ENCODE data around the gene MEP1A.
"Not testable (repeated sequence)": the region's sequence is repeated elsewhere in the genome, so short reads cannot be mapped to it uniquely, and the experiment has no call there.

The MEP1A gene

DNA sequence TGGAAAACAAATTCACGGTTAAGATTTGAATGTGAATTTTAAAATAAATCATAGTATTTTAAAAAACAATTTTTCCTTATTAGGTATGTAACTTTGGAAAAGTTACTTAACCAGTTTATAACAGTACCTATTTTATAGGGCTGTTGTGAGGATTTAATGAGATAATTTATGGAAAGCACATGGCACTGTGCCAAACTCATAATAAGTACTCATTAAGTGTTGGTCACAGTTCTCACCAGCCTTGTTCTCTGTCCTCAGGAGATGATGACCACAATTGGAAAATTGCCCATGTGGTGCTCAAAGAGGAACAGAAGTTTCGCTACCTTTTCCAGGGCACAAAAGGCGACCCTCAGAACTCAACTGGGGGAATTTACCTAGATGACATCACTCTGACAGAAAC lies 39.6 kb downstream of the MEP1A start:
- no peak for DNase-seq (ENCODE audit: low read depth, low spot score)

DNA sequence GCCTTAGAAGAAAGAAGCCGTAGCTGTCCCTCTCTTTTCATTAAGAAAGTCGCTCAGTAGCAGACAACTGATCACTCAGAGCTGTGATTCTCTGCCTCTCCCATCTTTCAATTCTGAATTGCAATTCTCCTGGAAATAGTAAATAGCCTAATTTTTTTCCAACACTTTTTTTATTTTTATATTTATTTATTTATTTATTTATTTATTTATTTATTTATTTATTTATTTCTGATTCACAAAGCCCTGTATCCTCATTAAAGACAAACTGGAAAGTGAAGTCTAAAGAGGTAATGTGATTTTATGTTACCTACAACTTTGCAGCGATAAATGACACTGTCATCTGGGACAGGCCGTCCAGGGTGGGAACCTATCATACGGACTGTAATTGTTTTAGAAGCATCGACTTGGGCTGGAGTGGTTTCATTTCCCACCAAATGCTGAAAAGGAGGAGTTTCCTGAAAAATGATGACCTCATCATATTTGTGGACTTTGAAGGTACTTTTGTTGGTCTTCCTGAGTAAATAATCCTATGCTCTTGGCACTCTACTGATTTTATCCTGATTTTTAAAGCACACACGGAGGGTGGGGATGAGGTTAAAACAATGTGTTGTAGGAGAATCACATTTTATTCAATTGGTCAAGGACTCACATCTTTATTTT lies 41.2 kb downstream of the MEP1A start:
- not testable (repeated sequence) for DNase-seq (ENCODE audit: low read depth, low spot score)

DNA sequence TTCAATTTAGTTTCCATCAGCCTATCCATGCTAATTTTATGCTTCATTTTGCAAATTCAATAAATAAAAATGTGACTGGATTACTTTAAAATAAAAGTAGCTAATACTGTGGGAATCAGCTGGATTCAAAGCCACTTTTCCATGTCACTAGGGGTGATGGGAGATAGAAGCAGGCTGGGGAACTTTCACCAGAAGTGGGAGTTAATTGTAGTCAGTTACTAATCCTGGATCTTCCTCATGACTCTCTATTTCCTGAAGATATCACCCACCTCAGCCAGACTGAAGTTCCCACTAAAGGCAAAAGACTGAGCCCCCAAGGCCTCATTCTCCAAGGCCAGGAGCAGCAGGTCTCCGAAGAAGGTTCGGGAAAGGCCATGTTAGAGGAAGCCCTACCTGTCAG lies 41.8 kb downstream of the MEP1A start:
- not testable (repeated sequence) for DNase-seq (ENCODE audit: low read depth, low spot score)

DNA sequence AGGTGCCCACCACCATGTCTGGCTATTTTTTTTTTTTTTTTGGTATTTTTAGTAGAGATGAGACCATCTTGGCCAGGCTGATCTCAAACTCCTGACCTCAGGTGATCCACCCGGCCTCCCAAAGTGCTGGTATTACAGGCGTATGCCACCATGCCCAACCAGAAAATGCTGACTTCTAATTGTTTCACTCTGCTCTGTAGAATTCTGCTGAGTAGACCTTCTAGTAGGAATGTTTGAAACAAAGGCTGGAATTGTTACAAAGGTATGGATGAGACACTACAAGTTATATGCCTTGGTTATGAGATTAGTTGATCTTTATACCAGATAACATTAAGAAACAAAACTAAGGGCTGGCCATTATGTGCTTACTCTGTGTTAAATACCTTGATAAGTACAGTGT lies 44.8 kb downstream of the MEP1A start:
- DNase-seq (ENCODE audit: low read depth, low spot score), result no peak

DNA sequence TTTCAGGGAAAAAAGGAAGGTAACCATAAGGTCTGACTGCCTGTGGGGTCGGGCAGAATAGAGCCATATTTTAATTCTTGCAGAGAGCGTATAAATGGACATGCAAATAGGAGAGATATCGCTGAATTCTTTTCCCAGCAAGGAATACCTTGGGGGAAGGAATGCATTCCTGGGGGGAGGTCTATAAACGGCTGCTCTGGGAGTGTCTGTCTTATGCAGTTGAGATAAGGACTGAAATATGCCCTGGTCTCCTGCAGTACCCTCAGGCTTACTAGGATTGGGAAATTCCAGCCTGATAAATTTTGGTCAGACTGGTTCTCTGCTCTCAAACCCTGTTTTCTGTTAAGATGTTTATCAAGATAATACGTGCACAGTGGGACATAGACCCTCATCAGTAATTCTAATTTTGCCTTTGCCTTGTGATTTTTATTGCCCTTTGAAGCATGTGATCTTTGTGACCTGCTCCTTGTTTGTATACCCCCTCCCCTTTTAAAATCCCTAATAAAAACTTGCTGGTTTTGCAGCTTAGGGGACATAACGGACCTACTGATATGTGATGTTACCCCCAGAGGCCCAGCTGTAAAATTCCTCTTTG lies 49.2 kb downstream of the MEP1A start:
- not testable (repeated sequence) for DNase-seq (ENCODE audit: low read depth, low spot score)

DNA sequence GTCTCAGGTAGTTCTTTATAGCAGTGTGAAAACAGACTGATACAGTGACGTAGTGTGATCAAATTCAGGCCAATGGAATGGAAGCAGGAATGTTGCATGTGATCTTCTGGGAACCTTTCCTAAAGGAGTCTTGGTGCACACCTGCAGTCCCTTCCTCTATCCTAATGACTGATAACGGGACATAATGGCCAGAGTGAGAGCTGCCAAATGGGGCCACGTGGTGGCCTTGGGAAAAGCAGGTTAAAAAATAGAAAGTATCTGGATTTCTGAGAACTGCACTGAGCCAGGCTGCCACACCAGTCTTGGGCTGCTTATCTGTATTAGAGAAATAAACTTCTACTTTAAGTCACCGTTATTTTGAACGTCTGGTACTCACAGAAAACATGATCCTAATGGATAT lies 51.9 kb downstream of the MEP1A start:
- no peak for DNase-seq (ENCODE audit: low read depth, low spot score)

DNA sequence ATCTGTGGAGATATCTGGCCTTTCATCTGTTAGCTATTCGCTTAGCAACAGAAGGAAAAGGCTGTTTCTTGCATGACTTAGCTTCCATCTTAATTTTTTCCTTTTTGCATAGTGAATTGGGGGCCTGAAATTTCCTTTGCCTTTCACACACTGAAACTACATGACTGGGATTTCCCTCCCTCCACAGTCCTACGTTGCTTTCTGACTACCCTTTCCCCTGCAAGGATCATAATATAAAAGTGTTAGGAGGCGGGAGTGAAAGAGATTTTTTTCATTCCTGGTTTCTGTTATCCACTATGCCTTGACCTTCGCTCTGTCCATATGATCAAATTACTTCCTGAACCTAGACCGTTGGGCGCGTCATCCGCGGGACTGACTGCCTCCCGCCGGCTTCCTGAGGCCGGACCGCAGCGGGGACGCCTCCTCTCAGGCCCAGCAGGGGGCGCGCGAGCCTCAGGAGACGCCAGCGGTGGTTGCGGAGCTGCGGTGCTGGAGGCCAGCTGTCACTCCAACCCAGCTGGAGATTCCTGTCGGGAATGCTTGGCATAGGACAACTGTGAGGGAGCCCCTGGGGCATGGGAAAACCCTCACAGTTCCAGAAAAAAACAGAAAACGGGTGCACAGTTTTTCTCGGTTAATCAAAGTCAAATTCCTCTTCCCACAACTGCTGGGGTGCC lies 55.6 kb downstream of the MEP1A start:
- no peak for DNase-seq (ENCODE audit: low read depth, low spot score)

DNA sequence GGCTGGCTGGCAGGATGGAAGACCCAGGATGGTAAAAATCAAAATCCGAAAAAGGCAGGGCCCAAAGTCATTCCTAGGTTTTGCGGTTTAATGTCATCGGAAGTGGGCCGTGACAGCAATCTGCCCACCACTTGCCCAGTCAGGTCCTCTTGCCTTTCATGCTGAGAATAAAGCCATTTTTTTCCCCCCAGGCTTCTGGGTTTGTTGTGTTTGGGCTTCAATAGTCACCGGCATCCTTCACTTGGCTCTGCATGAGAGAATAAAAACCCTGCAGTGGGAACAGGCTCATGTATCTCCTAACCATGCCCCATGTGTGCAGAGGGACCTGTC lies 56.1 kb downstream of the MEP1A start:
- no peak for DNase-seq (ENCODE audit: low read depth, low spot score)

DNA sequence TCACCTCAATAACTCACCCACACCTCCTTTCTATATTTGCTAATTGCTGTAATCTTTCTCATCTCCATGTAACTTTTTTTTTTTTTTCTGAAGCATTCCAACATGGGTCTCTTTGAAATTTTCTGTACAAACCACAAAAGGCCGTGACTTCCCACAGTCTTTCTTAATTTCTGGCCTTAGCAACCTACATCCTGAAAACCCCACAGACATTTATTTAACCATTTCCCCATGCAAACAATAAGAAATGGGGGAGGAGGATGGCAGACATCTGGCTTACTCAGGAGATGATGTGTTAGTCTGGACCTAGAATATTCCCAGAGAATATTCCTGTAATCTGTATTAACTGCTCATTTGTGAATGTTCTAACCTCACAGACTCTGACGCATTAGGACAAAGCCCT lies 57.6 kb downstream of the MEP1A start:
- DNase-seq (ENCODE audit: low read depth, low spot score), result no peak

DNA sequence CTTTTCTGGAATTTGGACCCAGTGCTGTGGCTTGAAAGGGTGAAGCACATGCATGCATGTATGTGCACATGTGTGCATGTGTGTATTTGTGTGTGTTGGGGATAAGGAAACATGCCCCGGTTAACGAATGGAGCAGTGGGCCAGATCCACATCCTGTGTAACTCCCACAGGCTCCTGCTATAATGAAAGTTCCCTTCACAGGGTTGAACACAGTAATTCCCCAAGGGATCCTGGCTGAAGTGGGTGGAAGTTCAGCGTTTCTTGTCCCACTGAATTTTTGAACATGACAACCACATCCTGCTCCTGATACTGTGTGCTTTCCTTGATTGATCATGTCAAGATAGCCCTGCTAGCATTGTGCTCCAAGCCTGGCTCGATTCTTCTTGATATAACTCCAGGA lies 58.4 kb downstream of the MEP1A start:
- DNase-seq (ENCODE audit: low read depth, low spot score), result not testable (repeated sequence)

DNA sequence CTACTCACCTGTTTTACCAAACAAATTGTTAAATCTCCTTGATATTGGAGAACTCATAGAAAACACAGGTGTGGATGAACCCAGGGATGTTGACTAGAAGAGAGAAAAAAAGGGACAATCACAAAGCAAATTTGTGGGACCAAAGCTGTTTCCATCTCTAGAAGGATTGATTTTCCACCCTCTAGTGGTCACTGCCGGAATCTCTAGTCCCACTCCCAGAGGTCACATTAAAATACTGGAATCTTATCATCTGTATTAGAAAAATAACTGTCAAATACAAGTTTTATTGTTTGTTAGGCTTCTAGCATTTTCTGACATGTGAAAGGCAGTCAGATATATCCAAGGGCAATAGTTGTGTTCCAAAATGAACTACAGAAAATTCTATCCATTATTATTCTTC lies 62.8 kb downstream of the MEP1A start:
- not testable (repeated sequence) for DNase-seq (ENCODE audit: low read depth, low spot score)

DNA sequence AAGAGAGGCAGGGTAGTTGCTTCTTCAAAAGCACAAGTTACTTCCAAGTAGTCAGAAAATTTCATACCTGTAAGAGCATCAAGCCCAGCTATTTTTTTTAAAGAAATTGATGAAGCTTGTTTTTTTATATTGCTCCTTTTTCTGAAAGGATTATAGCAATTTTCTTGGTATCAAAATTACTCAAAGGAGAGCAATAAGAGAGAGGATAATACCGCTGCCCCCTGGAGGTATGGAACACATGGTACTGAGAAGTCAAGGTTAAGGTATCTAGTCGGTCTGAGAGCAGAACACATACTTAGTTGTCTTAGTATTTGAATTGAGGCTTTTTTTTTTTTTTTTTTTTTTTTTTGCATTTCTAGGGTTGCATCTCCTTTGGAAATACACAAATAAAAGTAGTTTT lies 69.2 kb downstream of the MEP1A start:
- DNase-seq (ENCODE audit: low read depth, low spot score), result no peak

DNA sequence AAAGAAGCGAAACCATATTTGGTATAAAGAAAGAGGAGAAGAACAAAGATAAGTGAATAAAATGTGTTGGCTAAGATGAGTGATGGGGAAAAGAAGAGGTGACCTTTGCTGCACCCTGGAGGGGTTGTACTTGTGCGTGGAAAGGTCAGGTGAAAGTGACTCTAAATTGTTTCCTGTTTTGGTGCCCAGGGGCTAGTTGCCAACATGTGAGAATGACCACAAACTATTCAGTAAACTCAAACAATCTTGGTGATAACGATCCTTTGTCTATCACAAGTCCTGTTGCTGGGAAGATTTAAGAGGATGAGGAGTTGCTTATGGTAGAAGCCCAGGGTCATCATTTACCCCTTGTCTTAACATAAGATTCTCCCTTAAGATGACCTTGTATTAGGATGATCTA lies 70.6 kb downstream of the MEP1A start:
- DNase-seq (ENCODE audit: low read depth, low spot score), result no peak

DNA sequence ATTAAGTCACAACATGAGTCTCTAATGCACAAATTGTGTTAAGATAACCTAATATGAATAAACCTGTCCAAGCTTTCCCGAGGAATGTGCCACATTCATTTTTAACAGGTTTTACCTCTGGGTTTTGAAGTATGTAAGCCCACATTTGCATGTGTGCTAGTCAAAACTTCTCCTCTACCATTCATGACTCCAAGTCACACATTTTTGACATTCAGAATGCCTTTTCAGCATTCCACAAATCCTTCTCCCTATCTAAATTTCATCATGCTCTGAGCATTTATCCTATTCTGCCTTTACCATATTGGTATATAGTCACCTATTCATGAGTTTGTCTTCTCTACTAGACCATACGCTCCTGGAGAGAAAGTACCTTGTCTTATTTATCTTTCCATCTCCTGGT lies 72.0 kb downstream of the MEP1A start:
- no peak for DNase-seq (ENCODE audit: low read depth, low spot score)

DNA sequence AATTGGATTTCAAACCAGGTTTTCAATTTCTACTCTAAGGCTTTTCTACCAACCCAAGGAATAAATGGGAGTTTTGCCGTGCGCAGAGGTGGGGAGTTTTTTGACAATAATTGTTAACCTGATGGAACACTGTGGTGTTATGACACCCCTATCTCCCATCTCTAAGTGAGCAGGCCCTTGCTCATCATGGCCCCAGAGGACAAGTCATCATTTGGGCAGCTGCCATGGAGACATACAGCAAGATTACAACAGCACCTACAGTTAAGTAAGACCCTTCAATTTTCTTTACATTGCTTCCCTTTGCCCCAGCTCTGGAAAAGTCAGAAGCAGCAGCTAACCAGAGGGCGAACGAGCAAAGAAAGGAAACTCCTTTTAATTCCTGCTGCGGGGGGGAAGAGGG lies 74.2 kb downstream of the MEP1A start:
- no peak for DNase-seq (ENCODE audit: low read depth, low spot score)

DNA sequence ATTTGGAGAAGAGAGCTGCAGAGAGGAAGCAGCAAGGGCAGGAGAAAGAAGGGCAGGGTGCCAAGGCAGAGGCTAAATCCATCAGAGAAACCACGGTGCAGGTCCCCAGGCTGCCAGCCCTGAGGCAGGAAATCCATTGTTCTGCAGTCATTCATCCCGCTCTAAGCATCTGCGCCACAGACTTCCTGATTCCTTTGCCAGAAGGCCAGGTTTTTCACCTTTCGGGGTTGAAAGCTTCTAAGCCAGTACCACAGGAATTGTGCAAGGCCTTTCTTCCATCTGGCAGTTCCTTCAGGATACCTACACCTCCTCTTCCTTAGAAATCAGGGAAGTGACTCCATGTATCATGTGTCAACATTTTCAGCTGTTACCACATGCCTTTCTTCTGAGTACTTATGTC lies 82.9 kb downstream of the MEP1A start:
- DNase-seq (ENCODE audit: low read depth, low spot score), result no peak

DNA sequence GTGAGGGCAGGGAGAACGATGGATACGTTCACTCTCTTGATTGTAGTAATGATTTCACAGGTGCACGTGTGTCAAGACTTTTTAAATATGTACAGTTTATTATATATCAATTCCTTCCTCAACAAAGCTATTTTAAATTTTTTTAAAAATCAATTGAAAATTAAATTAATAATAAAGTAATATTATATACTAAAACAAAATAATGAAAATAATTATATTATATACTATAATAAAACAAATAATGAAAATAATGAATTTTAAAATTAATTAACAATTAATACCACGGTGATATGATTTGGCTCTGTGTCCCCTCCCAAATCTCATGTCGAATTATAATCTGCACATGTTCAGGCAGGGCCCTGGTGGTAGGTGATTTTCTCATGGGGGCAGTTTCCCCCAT lies 85.8 kb downstream of the MEP1A start:
- no peak for DNase-seq (ENCODE audit: low read depth, low spot score)

DNA sequence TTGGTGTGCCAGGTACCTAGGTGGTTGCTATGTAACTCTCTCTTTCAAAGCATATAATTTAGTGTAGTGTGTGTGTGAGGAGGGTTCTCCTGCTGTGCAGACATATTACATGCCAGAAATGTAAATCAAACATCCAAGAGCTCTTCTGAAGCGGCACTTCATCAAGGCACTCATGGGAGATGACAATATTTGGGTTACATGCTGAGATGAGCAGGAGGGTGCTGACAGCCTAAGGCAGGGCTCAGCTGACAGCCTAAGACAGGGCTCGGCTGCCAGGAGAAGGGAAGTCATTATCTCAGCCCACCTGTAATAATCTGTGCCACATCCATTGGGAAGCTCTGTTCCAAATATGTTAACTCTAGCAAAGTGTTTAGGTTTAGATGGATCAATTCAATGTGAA lies 89.5 kb downstream of the MEP1A start:
- DNase-seq (ENCODE audit: low read depth, low spot score), result no peak

DNA sequence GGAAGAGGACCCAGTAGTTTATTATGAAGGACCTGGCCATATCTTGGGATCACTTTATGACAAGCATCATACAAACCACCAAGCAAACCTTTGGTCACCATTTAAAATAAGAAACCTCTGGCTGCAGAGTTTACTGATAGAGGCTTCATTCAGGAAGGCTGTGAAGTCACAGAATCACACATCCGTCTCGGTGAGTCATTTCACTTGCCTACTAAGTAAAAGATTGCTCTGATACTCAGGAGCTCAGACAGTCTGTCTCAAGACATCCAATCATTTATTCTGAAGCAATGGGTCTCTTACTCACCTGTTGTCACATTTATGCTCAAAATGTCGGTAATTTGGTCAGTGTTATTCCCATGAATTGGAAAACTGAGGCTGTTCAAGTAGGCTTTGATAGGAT lies 94.8 kb downstream of the MEP1A start:
- DNase-seq (ENCODE audit: low read depth, low spot score), result no peak

DNA sequence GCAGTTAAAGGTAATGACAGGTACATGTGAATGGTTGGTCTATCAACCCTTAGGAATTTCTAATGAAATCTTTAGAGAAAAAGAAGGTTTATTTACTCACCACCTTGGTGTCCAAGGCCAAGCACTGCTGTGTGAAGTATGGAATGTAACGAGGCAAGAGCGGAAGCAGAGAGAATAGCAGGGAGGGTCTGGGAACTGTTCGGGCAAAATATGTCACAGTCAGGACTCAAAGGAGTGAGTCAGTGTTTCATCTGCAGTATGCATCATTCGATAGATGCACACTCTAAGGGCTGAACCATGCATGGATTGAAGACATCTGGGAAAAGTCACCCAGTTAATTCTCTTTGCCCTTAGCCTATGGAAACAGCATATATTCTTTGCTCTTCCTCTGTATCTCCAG lies 95.4 kb downstream of the MEP1A start:
- DNase-seq (ENCODE audit: low read depth, low spot score), result no peak
